ENCODE results near the gene RNGTT. TPM values are rescaled to one million over a fixed set of nuclear protein-coding genes. Genes with fewer than 3 reads are reported as not detected.
"Not testable (repeated sequence)": the region's sequence is repeated elsewhere in the genome, so short reads cannot be mapped to it uniquely, and the experiment has no call there.

Gene RNGTT
- total RNA-seq, 2 donors from 2014 or later = 13.2 to 13.5 TPM

GRCh38 chr6:88920088-88920487 lies 43.3 kb downstream of the RNGTT start:
- intact Hi-C loops (cut with DNase I) = no loop called here
- no peak for DNase-seq (ENCODE audit: low spot score)

- intact Hi-C loops (cut with DNase I) = no loop called here
- DNase-seq (ENCODE audit: low spot score) = no peak
These were observed 44.4 kb downstream of the RNGTT start for GRCh38 chr6:88919032-88919431.

DNA sequence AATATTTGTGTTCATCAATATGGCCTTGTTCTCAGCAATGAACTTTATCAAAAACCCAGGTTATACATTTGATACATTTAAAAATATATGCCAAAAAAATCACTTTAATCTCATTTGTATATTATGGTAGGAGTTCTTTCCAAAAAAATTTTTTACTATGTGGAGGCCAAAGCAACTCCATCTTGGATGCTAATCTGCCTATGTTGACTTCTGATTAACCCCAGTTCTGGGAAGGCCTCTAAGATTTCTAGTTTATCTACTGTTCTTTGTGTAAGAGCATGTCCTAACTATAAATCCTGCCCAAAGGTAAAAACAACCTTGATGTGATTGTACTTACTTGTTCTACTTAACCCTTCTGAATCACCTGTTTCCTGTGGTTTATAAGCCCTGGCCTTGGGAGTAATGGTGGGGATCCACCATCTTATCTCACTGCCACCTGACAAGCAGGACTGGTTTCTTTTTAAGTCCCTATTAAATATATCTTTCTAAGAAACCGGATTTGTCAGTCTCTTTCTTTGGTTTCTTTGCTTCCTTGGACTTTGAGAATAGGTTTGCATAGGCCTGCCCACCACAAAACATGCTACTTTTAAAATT lies 46.7 kb downstream of the RNGTT start:
- intact Hi-C loops (cut with DNase I) = no loop called here
- DNase-seq (ENCODE audit: low spot score) = no peak

- intact Hi-C loops (cut with DNase I) = no loop called here
These were observed 48.4 kb downstream of the RNGTT start for GRCh38 chr6:88914895-88915598.

GRCh38 chr6:88914180-88914579 lies 49.2 kb downstream of the RNGTT start:
- DNase-seq (ENCODE audit: low spot score) = no peak
- intact Hi-C loops (cut with DNase I) = no loop called here

More at GRCh38 chr6:88914895-88915598, 48.4 kb downstream of the RNGTT start:
- DNase-seq (ENCODE audit: low spot score) = no peak

DNA sequence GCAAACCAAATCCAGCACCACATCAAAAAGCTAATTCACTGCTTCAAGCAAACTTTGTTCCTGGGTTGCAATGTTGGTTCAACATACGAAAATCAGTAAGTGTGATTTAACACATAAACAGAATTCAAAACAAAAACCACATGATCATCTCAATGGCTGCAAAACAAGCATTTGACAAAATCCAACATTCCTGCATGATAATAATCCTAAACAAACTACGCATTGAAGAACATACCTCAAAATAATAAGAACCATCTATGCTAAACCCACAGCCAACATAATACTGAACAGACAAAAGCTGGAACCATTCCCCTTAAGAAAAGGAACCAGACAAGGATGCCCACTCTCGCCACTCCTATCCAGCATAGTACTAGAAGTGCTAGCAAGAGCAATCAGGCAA lies 49.9 kb downstream of the RNGTT start:
- DNase-seq (ENCODE audit: low spot score) = no peak
- intact Hi-C loops (cut with DNase I) = no loop called here

GRCh38 chr6:88910922-88911778 lies 52.3 kb downstream of the RNGTT start:
- intact Hi-C loops (cut with DNase I) = no loop called here
- DNase-seq (ENCODE audit: low spot score) = no peak

- intact Hi-C loops (cut with DNase I) = no loop called here
- DNase-seq (ENCODE audit: low spot score) = no peak
These were observed 54.5 kb downstream of the RNGTT start for GRCh38 chr6:88908598-88909548.

DNA sequence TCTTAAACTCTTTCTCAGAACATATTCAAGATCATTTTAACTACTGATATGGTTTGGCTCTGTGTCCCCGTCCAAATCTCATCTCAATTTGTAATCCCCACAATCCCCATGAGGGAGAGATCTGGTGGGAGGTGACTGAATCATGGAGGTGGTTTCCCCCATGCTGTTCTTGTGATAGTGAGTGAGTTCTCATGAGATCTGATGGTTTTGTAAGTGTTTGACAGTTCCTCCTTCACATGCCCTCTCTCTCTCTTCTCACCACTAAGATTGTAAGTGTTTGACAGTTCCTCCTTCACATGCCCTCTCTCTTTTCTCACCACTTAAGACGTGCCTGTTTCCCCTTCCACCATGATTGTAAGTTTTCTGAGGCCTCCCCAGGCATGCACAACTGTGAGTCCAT lies 56.3 kb downstream of the RNGTT start:
- DNase-seq (ENCODE audit: low spot score); intact Hi-C loops (cut with DNase I): not testable (repeated sequence)

GRCh38 chr6:88899569-88900316 lies 63.7 kb downstream of the RNGTT start:
- no peak for DNase-seq (ENCODE audit: low spot score)
- intact Hi-C loops (cut with DNase I) = no loop called here

GRCh38 chr6:88895911-88896310 lies 67.5 kb downstream of the RNGTT start:
- no peak for DNase-seq (ENCODE audit: low spot score)
- intact Hi-C loops (cut with DNase I) = no loop called here

DNA sequence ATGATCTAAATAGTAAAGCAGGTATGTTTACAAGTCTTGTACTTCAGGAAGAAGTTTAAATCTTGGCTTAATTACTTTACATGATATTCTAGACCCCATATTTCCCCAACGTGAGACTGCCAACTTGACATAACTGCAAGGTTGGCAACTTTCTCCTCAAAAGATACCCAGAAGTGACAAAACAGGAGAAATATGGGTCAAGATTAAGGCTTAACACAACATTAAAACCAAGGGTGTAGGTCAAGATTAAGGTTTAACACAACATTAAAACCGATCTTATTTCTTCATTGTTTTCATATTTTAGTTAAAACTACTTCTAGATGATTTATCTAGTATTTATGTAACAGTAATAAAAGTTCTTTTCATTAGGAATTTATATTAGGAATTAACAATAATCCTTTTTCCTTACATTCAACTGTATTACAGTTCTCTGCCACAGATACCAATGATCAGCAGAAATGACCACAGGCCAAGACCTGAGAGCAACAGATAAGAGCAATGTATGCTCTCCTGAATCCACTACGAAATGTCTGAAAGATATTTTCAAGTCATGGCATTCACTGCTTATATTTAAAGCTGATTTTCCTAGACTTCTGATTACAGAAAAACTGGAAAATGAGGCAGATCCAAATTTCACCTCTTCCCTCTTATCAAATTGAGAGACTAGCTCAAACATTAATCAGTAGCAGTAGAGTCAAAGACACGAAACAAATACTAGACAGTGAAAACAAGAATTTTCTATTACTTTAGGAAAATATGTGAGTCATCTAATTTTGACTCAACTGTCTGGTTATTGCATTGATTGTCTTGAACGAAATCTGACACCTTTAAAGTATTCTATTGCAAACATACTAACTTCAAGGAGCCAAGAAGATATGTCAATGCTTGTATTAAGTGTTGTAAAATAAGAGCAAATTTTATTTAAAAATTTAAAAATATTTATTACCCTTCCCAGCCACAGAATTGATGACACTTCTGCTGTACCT lies 72.3 kb downstream of the RNGTT start:
- intact Hi-C loops (cut with DNase I) = no loop called here
- DNase-seq (ENCODE audit: low spot score) = no peak

DNA sequence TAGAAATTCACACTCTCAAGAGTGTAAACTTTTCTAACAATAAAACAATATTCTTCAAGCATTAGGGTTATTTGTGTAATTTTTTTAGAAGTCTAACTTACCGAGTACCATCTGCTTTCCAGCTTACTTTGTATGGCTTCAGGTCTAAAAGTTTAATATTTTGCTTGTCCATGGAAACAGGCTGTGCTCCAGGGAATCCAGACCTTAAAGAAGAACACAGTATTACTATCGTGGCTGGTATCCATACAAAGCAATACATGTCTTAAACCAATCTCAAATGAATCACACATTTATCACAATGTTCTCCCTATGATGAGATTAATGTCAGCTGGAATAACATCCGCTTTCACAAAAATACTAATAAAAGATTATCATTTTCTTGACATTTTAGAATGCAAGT lies 73.0 kb downstream of the RNGTT start:
- no peak for DNase-seq (ENCODE audit: low spot score)
- intact Hi-C loops (cut with DNase I) = no loop called here

GRCh38 chr6:88884361-88884760 lies 79.1 kb downstream of the RNGTT start:
- intact Hi-C loops (cut with DNase I) = no loop called here

DNA sequence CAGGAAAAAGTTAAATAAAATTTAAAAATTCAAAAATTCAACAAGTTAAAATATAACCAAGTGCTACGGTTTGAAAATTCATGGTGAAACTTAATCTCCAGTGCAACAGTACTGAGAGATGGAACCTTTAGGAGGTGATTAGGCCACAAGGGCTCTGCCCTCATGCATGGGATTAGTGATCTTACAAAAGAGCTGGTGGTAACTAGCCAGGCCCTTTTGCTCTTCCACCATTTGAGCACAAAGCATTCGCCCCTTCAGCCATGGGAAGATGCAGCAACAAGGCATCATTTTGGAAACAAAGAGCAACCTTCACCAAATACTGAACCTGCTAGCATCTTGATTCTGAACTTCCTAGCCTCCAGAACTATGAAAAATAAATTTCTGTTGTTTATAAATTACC lies 80.9 kb downstream of the RNGTT start:
- DNase-seq (ENCODE audit: low spot score) = no peak
- intact Hi-C loops (cut with DNase I) = no loop called here

More at GRCh38 chr6:88884361-88884760, 79.1 kb downstream of the RNGTT start:
- no peak for DNase-seq (ENCODE audit: low spot score)

GRCh38 chr6:88881451-88881850 lies 82.0 kb downstream of the RNGTT start:
- intact Hi-C loops (cut with DNase I) = no loop called here
- no peak for DNase-seq (ENCODE audit: low spot score)

DNA sequence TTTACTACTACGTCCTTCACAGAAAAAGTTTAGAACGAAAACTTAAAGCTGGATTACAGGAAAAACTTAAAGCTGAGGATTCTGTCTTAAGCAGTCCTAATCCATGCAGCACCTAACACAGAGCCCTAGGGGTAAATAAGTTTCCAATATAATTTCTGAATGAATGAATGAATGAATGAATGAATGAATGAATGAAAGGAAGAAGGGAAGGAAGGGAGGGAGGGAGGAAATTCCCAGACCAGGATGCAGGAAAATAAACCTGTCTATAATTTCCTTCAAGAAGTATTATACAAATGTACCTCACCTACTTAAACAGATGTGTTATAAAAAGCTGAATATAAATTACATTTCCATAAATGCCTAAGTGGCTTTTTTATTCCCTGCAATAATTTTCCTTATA lies 83.4 kb downstream of the RNGTT start:
- intact Hi-C loops (cut with DNase I) = no loop called here
- DNase-seq (ENCODE audit: low spot score) = no peak

Data from posterior vena cava (tissue), 2 donors.